Kidney capillary endothelial cell (primary cell): Measurements from ENCODE around the gene ATF5.
"Not testable (repeated sequence)": the region's sequence is repeated elsewhere in the genome, so short reads cannot be mapped to it uniquely, and the experiment has no call there.

Source experiments
- DNase-seq: peaks from one replicate; pipeline ENCODE4 v3.0.0-alpha.2; 2018; ENCODE audit warnings: low spot score

Gene ATF5

GRCh38 chr19:49949742-49950589 lies 21.0 kb downstream of the ATF5 start:
- no peak for DNase-seq

DNA sequence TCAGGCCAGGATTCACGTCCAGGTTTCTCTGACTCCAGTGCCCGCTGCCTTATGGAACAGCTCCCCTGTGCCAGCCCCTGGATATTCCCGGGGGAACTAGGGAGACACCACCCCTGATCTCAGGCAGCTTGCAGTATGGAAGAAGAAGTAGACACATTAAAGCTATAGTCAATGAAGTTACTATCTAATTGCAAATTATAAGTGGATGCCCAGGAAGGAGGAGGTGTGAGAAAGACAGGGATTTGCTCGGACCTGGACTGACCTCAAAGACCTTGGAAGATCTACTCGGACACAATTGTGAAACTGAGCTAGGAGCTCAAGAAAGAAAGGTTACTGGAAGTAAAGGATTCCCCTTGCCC lies 21.6 kb downstream of the ATF5 start:
- no peak for DNase-seq

GRCh38 chr19:49950956-49951526 lies 22.0 kb downstream of the ATF5 start:
- no peak for DNase-seq

GRCh38 chr19:49951806-49952478 lies 22.9 kb downstream of the ATF5 start:
- no peak for DNase-seq

DNA sequence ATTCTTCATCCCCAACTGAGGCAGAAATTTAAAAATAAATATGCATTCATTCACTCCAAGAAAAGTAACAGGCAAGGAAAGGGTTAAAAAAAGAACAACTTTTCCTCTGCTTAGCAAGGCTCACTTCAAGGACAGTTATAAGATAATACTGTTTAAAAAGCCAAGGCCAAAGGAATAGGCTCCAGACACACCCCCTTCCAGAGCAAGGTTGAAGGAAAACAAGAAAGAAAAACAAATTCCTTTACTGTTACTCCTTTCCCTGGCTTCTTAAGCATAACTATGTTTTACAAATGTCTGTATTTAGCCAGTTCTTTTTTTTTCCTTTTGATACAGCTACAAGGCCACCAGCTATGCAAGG lies 23.5 kb downstream of the ATF5 start:
- no peak for DNase-seq

DNA sequence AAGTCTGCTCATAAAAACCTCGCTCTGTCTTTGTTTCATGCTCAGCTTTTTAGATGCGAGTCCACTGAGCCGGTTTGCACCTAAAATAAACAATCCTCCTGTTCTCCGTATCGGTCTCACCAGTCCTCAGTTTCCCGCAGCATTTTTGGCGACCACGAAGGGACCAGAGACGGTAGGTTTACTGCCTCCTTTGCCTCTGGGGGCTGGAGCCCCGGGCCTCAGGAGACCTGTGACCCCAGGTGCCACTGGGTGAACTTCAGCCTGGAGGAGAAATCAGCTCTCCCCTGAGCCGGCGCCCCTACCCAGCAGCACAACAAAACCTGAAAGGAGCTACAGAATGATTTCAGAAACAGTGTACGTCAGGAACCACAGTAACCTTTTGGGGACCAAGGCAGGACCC lies 23.9 kb downstream of the ATF5 start:
- no peak for DNase-seq

DNA sequence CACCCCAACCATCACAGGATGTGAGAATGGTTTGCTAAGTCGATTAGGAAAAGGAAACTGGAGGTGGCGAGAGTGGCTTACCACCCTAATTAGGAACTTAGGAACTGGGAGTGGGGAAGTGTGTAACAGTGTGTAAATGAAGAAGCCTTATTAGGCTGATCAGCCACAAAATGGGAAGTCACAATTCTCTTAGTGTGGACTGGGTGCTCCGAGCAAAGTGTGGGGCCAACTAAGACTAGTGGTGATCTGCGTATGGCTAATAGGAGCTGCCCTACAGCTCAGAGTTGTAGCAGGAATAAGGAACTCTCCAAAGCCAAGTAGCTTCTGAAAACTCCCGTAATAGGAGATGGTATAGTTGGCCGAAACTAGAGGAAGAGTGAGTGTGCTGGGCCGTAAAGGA lies 24.4 kb downstream of the ATF5 start:
- DNase-seq = no peak

DNA sequence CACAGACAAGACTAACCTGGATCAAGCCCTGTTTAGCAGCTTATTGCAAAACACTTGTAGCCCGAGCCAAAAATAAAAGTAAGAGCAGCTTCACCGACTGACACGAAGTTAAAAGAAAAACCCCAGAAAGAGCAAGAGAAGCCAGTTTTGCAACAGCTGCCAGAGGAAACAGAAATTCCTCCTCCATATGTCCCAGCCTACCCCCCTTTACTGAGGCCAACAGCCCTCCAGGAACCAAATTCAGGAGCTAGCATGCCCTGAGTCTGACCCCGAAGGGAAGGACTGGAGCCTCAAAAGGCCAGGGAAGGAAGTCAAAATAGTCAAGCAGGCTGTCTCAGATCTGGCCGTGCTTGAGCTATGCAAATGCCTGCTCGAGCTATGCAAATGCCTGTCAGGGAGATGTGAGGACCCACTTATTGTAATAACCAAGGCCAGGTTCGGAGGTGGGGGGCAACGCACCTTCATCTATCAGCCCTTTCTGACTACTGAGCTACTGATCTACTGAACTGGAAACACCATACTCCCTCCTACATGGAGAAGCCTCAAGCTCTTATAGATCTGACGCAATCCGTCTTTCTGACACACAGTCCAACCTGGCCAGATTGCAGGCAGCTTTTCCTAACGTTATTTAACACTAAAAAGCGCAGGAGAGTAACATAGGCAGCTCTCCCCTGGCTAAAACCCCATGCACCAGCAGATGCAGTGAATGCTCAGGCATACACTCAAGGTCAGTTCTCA lies 25.3 kb downstream of the ATF5 start:
- no peak for DNase-seq

GRCh38 chr19:49954933-49955332 lies 25.9 kb downstream of the ATF5 start:
- DNase-seq = no peak

GRCh38 chr19:49956115-49956495 lies 27.1 kb downstream of the ATF5 start:
- no peak for DNase-seq

DNA sequence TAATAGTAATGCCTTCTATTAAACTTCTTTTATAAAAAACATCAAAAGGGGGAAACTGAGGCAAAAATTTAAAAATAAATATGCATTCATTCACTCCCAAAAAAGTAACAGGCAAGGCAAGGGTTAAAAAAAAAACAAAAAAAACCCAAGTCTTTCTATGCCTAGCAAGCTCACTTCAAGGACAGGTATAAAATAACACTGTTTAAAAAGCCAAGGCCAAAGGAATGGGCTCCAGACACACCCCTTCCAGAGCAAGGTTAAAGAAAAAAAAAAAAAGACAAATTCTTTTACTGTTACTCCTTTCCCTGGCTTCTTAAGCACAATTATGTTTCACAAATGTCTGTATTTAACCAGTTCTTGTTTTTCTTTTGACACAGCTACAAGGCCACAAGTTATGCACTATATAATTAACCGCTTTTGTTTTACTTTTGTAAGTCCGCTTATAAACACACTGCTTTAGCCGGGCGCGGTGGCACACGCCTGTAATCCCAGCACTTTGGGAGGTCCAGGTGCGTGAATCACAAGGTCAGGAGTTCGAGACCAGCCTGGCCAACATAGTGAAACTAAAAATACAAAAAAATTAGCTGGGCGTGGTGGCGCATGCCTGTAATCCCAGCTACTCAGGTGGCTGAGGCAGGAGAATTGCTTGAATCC lies 28.4 kb downstream of the ATF5 start:
- DNase-seq = no peak

DNA sequence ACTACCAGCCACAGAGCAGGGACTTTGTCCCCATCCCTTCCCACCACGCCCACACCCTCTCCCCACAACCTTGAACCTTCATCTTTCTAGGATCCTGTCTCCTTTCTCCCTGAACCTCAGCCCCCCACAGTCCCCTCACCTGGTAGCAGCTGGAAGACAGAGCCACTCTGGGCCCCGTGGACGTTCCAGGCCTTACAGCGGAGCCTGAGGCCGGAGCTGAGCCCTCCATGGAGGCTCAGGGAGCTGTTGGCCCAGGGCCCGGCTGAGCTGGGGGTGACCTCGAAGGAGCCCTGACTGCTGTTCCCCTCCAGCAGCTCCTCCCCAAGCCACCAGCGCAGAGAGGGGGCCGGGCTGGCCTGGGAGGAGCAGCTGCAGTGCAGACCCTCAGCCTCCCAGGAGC lies 29.1 kb downstream of the ATF5 start:
- DNase-seq = not testable (repeated sequence)

- not testable (repeated sequence) for DNase-seq
Measured at GRCh38 chr19:49958596-49958995, 29.6 kb downstream of the ATF5 start.

- DNase-seq = not testable (repeated sequence)
Measured at GRCh38 chr19:49959892-49960291, 30.9 kb downstream of the ATF5 start.

GRCh38 chr19:49960980-49961379 lies 32.0 kb downstream of the ATF5 start, which contains the start of gene SIGLEC11:
SIGLEC11 (minus strand) TSS chr19:49961172; CDS start chr19:49961081, 91 bp downstream.
- DNase-seq = not testable (repeated sequence)

DNA sequence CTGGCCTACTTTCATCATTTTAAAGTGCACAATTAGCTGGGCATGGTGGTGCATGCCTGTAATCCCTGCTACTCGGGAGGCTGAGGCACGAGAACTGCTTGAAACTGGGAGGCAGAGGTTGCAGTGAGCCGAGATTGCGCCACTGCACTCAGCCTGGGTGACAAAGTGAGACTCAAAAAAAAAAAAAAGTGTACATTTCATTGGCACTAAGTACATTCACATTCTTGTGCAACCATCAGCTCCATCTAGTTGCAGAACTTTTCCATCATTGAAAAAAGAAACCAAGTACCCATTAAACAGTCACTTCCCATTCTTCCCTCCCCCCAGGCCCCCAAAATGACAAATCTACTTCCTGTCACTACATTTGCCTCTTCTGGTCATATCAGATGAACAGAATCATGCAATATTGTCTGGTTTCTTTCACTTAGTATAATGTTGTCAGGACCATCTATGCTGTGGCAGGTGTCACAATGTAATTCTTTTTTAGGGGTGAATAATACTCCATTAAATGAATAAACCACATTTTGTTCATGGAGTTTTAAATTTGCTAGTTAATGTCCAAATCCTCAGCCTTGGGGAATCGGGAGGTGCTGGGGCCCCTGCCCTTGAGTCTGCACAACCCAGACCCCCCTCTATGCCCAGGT lies 39.4 kb downstream of the ATF5 start:
- no peak for DNase-seq

DNA sequence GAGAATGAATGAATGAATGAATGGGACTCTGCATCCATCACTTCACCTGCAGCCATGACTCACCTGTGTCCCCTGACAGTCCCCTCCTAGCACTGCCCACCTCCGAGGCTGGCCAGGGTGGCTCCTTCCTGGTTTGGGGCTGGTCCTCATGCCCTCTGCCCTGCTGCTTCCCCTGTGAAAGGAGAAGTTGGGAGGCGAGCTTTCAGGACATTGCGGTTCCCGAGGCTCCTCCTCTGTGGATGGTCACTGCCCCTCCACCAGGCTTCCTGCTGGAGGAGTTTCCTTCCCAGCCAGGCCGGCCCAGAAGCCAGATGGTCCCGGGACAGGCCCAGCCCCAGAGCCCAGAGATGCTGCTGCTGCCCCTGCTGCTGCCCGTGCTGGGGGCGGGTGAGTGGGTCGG lies 40.4 kb downstream of the ATF5 start:
- not testable (repeated sequence) for DNase-seq

GRCh38 chr19:49971991-49972411 lies 43.0 kb downstream of the ATF5 start:
- no peak for DNase-seq

DNA sequence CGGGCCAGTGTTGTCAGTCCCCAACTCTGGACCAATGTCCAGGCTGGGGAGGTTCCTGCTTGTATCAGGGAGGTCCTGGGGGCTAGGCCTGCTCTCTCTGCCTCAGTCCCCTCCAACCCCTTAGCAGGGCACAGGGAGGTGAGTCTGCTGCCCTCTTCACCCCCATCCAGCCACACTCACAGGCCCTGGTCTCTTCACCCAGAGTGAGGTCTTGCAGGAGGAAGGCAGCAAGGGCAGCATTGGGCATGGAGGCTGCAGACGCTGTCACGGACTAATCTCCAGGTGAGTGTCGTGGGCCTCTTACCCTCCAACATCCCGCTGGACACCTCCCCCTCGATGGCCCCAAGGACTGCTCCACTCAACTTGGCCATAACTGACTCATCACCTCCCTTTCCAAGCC lies 43.8 kb downstream of the ATF5 start:
- no peak for DNase-seq

- no peak for DNase-seq
Measured at GRCh38 chr19:49973987-49974386, 45.0 kb downstream of the ATF5 start.

- no peak for DNase-seq
Measured at GRCh38 chr19:49975051-49975450, 46.0 kb downstream of the ATF5 start.

GRCh38 chr19:49976496-49976895 lies 47.5 kb downstream of the ATF5 start:
- DNase-seq = no peak
